Keratinocyte (primary cell): ENCODE results near the gene FKBP11. TPM values are rescaled to one million over a fixed set of nuclear protein-coding genes. Genes with fewer than 3 reads are reported as not detected.

Source experiments
- DNase-seq: peaks from one replicate; pipeline ENCODE4 v3.0.0-alpha.2; 2011; ENCODE audit warnings: low read depth, missing footprints, low spot score
- FAIRE-seq: peaks from 2 replicates; lab custom pipeline; 2011; peaks lifted over from hg19 to GRCh38; lab: Jason Lieb, UNC
- H2AFZ ChIP-seq: 2 replicates; pipeline ENCODE4 v1.6.0; 2012; ENCODE audit warnings: low read length, control low read depth, inconsistent platforms; ENCODE audit not compliant: control insufficient read depth
- H3K27ac ChIP-seq: 2 replicates; pipeline ENCODE4 v1.5.1; 2011; ENCODE audit warnings: low read length; ENCODE audit not compliant: control insufficient read depth, insufficient read depth
- H3K27me3 ChIP-seq: 3 replicates; pipeline ENCODE4 v1.6.0; 2011; ENCODE audit warnings: low read length; ENCODE audit not compliant: control insufficient read depth, insufficient read depth; ENCODE audit errors: extremely low read depth
- H3K36me3 ChIP-seq, 2 experiments: 2 replicates in 1 of 2; 3 replicates in 1 of 2; pipeline ENCODE4 v1.5.1; 2011; ENCODE audit warnings: low read length in 2 of 2, mild to moderate bottlenecking in 1 of 2; ENCODE audit not compliant: control insufficient read depth in 2 of 2, insufficient read depth in 2 of 2; ENCODE audit errors: extremely low read depth in 1 of 2
- H3K4me1 ChIP-seq: 3 replicates; pipeline ENCODE4 v1.5.1; 2011; ENCODE audit warnings: low read length; ENCODE audit not compliant: control insufficient read depth, insufficient read depth; ENCODE audit errors: extremely low read depth
- H3K4me2 ChIP-seq: 3 replicates; pipeline ENCODE4 v1.6.0; 2011; ENCODE audit warnings: low read depth, low read length; ENCODE audit not compliant: control insufficient read depth, insufficient read depth; ENCODE audit errors: extremely low read depth
- H3K4me3 ChIP-seq, 3 experiments: fragments of 200-600 bp in 1 of 3; sonication (generic) in 1 of 3; 2 replicates in 2 of 3; 3 replicates in 1 of 3; pipeline ENCODE4 v1.5.1; 2011 to 2016; ENCODE audit warnings: low read length in 3 of 3, mild to moderate bottlenecking in 3 of 3, control low read depth in 2 of 3, inconsistent platforms in 1 of 3, low read depth in 1 of 3, mixed read lengths in 1 of 3, mixed run types in 1 of 3, moderate library complexity in 1 of 3; ENCODE audit not compliant: control insufficient read depth in 2 of 3, insufficient read depth in 2 of 3; ENCODE audit errors: extremely low read depth in 1 of 3
- H3K79me2 ChIP-seq: 2 replicates; pipeline ENCODE4 v1.6.0; 2012; ENCODE audit warnings: low read length; ENCODE audit not compliant: control insufficient read depth, insufficient read depth
- H3K9ac ChIP-seq: 3 replicates; pipeline ENCODE4 v1.6.0; 2011; ENCODE audit warnings: low read length; ENCODE audit not compliant: control insufficient read depth, insufficient read depth; ENCODE audit errors: extremely low read depth
- H3K9me1 ChIP-seq: 3 replicates; pipeline ENCODE4 v1.6.0; 2011; ENCODE audit warnings: low read length; ENCODE audit not compliant: control insufficient read depth, insufficient read depth; ENCODE audit errors: extremely low read depth
- H3K9me3 ChIP-seq: 2 replicates; pipeline ENCODE4 v1.5.1; 2012; ENCODE audit warnings: low read depth, low read length; ENCODE audit not compliant: control insufficient read depth
- H4K20me1 ChIP-seq: 3 replicates; pipeline ENCODE4 v1.6.0; 2011; ENCODE audit warnings: low read length; ENCODE audit not compliant: control insufficient read depth, insufficient read depth; ENCODE audit errors: extremely low read depth
- CTCF ChIP-seq, 3 experiments: IDR thresholded peaks in 1 of 3; conservative IDR thresholded peaks in 1 of 3; optimal IDR thresholded peaks in 1 of 3; 2 replicates in 2 of 3; 3 replicates in 1 of 3; pipeline versions ENCODE3 to v1.5.1; 2011; ENCODE audit warnings: low read length in 3 of 3, mild to moderate bottlenecking in 3 of 3, moderate library complexity in 2 of 3, control low read depth in 1 of 3, inconsistent platforms in 1 of 3; ENCODE audit not compliant: insufficient read depth in 2 of 3; ENCODE audit errors: extremely low read depth in 1 of 3
- EZH2 ChIP-seq: IDR thresholded peaks from one replicate; pipeline ENCODE4 v1.6.1; 2012; ENCODE audit warnings: inconsistent platforms, mild to moderate bottlenecking, low read length, moderate library complexity
- dilution Hi-C: fragments of 300-500 bp; cut with MboI; formaldehyde crosslinking; loops from one replicate; pipeline ENCODE4 v1.7.0; 2020; ENCODE audit warnings: low sequenced_read_pairs; ENCODE audit not compliant: extremely low pct_ligation_motif_present
- polyA plus RNA-seq, 5 experiments: library from polyadenylated mRNA; depleted of rRNA in 3 of 5; stranded (reverse) in 3 of 5; stranded (forward) in 1 of 5; unstranded in 1 of 5; fragments of >200 nt; gene quantifications; 1 replicate in 1 of 5; 2 replicates in 3 of 5; 3 replicates in 1 of 5; pipeline versions ENCODE4 v1.2.1 to v1.2.3, GENCODE V29; 2011 to 2012; ENCODE audit warnings: missing spikeins in 2 of 5, low read depth in 1 of 5, low replicate concordance in 1 of 5

Gene FKBP11
- polyA plus RNA-seq, 1 donor (not counting 4 experiments of a cell fraction or from before 2014, with no cell fraction given): 18.4 TPM

DNA sequence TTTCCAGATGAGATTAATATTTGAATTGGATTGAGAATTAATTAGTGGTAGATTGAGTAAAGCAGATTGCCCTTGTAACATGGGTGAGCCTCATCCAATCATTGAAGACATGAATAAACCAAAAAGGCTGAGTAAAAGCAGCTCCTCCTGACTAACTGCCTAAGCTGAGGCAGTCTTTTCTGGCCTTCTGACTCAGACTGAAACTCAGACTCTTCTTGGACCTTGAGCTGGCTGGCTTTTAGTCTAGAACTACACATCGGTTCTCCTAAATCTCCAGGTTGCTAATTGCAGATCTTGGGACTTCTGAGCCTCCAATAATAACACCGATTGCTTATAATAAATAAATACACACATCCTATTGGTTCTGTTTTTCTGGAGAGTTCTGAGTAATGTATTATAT, 24.0 kb downstream of the FKBP11 start:
- Histone ChIP-seq H3K36me3 (no peaks in the 10 kb centered on the region), H4K20me1 (no peaks in the 10 kb centered on the region), H3K27me3 (peaks cover 3% of the 10 kb centered on the region), H3K27ac (no peak overlapping the region), H3K9me1 (no peaks in the 10 kb centered on the region), H3K4me2 (no peak overlapping the region), H3K79me2 (no peaks in the 10 kb centered on the region), H3K9me3 (no peaks in the 10 kb centered on the region), H2AFZ (no peak overlapping the region), H3K4me3 (no peak overlapping the region), H3K4me1 (no peaks in the 10 kb centered on the region), H3K9ac (no peak overlapping the region)
- dilution Hi-C loops: no loop called here
- FAIRE-seq (no peak), DNase-seq (no peak)
- TF ChIP-seq CTCF (optimal IDR thresholded peaks at IDR 0.05 in 1 of 3, IDR thresholded peaks at IDR 0.05 in 1 of 3, conservative IDR thresholded peaks at IDR 0.05 in 1 of 3; ENCODE audit: extremely low read depth in 1 of 3, insufficient read depth in 2 of 3, low read length in 3 of 3) (no peak), EZH2 (no peak)

DNA sequence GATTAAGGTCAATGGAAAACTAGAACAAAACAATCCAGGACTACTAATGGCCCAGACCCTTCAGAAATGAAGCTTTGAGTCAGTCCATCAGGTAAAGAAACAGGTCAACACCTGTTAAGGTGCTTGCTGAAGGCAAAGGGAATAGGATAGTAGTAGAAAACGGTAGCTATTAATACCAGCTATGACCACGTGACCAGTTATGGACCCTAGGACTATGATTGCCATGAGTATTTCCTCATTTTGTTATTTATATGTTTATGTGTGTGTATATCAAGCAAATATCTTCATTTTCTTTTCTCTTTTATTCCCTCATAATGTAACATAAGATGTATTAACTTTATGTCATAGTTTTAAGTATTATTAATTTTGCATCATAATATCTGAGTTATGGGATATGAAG, 25.6 kb downstream of the FKBP11 start:
- Histone ChIP-seq H3K9me3 (no peaks in the 10 kb centered on the region), H3K36me3 (no peaks in the 10 kb centered on the region), H3K9me1 (no peaks in the 10 kb centered on the region), H3K27me3 (peaks cover 3% of the 10 kb centered on the region), H3K4me1 (no peaks in the 10 kb centered on the region), H3K79me2 (no peaks in the 10 kb centered on the region), H3K4me3 (no peak overlapping the region), H4K20me1 (no peaks in the 10 kb centered on the region), H3K27ac (no peak overlapping the region), H3K4me2 (no peak overlapping the region), H2AFZ (no peak overlapping the region), H3K9ac (no peak overlapping the region)
- dilution Hi-C loops: no loop called here
- FAIRE-seq (no peak), DNase-seq (no peak)
- TF ChIP-seq EZH2: no peak
- no peak for TF ChIP-seq CTCF (optimal IDR thresholded peaks at IDR 0.05 in 1 of 3, IDR thresholded peaks at IDR 0.05 in 1 of 3, conservative IDR thresholded peaks at IDR 0.05 in 1 of 3; ENCODE audit: extremely low read depth in 1 of 3, insufficient read depth in 2 of 3, low read length in 3 of 3)
